GM18505 (cell line): ENCODE data around the gene ASGR1.
"Not testable (repeated sequence)": the region's sequence is repeated elsewhere in the genome, so short reads cannot be mapped to it uniquely, and the experiment has no call there.

ENCODE experiments used
- ATAC-seq: cut with Tn5 transposase; IDR thresholded peaks from one replicate; pipeline ENCODE4 v1.9.1; 2021; ENCODE audit not compliant: unreplicated experiment
- POLR2A ChIP-seq: IDR thresholded peaks from 4 replicates; pipeline ENCODE4 v1.6.1; 2011; ENCODE audit warnings: borderline replicate concordance; ENCODE audit not compliant: insufficient read depth, insufficient read length; ENCODE audit errors: extremely low read depth

The ASGR1 gene

DNA sequence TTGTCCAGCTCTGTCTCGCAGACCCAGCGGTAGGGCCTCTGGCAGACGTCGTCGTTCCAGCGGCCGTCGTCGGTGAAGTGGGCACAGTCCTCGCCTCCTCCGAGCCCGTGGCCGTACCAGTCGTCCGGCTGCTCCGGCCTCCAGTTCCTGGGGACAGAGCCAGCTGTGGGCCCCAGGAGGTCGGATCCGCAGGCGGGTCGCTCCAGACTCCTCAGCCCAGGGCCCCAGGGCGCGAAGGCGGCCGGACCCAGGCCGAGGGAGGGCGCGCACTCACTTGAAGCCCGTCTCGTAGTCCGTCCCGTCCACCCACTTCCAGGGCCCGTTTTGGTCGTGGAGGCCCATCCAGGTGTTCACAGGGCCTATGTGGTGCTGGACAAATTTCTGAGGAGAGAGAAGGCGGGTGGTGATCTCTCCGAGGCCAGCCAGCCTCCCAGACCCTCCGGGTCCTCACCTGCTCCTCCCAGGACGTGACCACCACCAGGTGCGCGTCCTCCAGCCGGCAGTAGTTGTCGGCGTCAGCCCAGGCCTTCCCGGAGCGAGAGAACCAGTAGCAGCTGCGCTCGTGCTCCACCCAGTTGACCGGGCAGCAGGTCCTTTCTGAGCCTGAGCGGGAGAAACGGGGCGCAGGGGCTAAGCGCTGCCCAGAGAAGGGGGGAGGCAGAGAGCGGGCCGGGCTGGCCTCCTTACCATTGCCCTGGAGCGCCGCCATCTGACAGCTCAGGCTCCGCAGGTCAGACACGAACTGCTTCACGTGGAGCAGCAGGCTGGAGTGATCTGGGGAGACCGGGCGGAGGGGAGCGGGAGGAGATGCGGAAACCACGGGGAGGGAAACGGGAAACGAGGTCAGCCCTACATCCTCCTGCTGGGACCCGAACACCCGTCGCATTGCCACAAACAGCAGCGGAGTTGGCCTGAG lies 5.2 kb downstream of the ASGR1 start:
- no peak for ATAC-seq
- TF ChIP-seq POLR2A: no peak

DNA sequence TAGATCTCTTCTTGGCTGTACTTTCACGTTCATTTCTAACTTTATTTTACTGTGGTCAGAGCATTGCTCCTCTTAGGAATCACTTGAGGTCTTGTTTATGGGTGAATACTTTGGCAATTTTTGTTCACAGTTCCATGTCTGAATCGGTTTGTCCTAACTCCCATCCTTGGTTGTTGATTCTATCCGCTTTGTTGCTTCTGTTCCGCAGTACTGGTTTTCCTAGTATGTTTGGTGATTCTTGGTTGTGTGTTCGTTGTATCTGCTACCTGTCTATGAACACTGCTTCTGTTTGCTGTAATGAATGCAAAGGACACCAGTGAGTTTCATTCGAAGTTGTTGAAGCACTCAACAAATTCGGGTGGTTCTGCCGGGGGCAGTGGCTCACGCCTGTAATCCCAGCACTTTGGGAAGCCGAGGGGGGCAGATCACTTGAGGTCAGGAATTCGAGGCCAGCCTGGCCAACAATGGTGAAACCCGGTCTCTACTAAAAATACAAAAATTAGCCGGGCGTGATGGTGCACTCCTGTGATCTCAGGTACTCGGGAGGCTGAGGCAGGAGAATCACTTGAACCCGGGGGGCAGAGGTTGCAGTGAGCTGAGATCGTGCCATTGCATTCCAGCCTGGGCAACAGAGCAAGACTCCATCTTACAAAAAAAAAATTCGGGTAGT lies 6.5 kb downstream of the ASGR1 start:
- not testable (repeated sequence) for ATAC-seq

DNA sequence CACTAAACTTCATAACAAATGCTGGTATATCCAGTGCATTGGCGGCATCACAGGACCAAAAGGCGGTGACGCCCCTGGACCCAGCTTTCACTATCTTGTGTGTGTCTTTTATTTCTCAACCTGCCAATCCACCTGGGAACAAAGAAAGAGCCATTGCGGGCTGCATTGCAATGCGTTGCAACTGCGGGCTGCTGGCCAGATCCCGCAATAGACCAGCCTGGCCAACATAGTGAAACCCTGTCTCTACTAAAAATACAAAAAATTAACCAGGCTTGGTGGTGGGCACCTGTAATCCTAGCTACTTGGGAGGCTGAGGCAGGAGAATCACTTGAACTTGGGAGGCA lies 9.6 kb downstream of the ASGR1 start:
- ATAC-seq: not testable (repeated sequence)

DNA sequence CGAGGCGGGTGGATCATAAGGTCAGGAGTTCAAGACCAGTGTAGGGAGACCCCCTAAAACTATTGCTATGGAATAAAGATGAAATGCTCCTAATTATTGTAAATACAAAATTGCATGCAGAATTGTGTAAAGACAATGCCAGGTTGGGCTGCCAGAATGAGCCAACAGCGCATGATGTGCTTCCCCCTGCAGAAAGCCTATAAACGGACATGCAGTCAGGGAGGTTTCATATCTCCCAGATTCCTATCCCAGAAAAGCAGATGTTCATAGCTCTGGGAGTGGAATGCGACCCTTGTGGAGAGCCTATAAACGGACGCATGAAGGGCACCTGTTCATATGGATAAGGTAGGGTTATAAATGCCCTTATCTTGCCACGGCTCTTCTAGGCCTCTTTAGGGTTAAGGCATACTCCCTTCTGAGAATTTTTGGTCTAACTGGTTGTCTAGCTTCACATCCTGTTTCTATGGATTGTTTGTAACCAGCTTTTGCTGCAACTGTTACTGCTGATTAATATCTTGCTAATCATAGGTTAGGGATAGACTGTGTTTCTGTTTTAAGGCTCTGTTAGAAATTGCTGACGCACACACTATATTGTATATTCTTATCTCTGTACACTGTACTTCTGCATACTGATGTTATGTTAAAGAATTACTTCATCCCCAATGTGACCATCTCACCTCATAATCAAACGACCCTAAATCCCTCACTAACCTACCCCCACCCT lies 10.2 kb downstream of the ASGR1 start:
- ATAC-seq: not testable (repeated sequence)

DNA sequence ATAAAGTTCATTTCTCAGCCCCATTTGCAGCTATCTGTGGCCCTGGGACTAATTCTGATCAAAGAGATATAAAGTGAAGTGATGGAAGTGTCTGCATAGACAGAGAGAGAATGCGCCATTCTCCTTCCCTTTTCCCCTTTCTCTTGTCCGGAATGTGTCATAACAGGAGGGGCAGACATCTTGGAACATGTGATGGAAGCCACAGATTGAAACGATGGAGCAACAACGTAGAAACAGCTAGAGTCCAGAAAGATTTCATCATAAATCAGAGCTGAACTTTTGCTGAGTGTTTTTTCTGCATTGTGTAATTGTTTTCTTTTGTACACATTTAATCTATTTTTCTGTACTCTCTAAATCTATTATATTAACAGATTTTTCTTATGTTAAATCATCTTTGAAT lies 11.3 kb downstream of the ASGR1 start:
- ATAC-seq: no peak
- TF ChIP-seq POLR2A: no peak

DNA sequence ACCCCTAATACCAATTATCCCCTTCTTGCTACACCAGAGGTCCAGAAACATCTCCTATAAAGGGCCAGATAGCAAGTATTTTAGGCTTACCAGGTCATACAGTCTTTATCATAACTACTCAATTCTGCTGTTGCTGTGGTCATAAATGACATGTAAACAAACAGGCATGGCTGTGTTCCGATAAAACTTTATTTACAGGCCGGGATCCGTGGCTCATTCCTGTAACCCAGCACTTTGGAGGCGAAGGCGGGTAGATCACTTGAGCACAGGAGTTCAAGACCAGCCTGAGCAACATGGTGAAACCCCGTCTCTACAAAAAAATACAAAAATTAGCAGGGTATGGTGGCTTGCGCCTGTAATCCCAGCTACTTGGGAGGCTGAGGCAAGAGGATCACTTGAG lies 12.3 kb downstream of the ASGR1 start:
- no peak for ATAC-seq
- TF ChIP-seq POLR2A: no peak

DNA sequence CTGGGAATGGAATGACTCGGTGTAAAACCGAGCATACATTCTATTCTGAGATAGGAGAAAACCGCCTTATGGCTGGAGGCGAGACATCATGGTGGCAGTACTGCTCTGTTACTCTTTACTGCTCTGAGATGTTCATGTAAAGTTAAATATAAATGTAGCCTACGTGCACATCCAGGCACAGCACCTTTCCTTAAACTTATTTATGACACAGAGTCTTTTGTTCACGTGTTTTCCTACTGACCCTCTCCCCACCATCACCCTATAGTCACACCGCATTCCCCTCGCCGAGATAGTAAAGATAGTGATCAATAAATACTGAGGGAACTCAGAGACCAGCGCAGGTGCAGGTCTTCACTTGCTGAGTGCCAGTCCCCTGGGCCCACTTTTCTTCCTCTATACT lies 19.6 kb downstream of the ASGR1 start:
- ATAC-seq: not testable (repeated sequence)

DNA sequence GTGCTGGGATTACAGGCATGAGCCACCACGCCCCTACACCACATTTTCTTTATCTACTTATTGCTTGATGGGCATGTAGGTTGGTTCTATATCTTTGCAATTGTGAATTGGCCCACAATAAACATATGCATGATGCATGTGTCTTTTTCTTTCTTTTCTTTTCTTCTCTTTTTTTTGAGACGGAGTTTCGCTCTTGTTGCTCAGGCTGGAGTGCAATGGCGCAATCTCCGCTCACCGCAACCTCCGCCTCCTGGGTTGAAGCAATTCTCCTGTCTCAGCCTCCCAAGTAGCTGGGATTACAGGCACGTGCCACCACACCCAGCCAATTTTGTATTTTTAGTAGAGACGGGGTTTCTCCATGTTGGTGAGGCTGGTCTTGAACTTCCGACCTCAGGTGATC lies 20.7 kb downstream of the ASGR1 start:
- not testable (repeated sequence) for ATAC-seq

DNA sequence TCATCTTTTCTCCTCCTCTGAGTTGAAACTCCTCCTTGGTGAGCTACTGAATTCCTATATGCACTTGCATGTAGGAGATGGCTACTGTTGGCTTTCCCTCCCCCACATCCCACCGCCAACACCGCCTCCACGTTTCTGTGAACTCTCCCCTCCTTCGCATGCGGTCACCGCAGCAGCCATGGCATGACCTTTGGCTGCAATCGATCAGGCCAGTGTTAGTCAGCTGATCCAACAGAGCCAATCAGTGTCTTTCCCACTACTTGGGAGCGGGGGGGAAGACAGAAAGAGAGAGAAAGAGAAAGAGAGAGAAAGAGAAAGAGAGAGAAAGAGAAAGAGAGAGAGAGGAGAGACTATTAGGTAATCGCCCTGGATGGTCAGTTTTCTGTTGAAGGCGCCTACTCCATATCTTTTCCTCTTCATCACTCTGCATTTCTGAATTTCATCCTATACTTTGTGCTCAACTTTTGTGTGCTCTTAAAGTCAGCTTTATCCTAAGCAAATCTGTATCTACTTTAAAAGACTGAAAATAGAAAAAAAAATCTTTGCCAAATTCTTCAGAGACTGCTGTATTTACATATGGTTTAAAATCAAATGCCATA lies 22.7 kb downstream of the ASGR1 start:
- TF ChIP-seq POLR2A: no peak
- ATAC-seq: no peak

DNA sequence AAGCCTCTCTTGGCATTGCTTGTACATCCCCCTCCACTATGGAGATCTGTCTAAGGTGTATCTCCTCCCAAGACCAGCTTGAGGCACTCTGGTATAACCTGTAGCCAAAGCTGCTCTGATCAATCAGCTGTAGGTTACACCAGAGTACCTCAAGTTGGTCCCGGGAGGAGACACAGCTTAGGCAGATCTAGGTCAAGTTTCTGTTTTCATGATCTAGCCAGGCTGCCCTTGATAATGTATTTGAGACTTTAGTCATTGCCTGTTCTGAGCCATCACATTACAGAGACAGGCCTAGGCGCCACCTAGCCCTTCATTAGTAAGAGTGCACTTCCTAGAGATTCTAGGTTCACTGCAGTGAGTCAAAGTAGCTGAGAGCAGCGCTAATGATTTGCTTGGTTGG lies 31.4 kb downstream of the ASGR1 start:
- no peak for TF ChIP-seq POLR2A
- ATAC-seq: no peak

DNA sequence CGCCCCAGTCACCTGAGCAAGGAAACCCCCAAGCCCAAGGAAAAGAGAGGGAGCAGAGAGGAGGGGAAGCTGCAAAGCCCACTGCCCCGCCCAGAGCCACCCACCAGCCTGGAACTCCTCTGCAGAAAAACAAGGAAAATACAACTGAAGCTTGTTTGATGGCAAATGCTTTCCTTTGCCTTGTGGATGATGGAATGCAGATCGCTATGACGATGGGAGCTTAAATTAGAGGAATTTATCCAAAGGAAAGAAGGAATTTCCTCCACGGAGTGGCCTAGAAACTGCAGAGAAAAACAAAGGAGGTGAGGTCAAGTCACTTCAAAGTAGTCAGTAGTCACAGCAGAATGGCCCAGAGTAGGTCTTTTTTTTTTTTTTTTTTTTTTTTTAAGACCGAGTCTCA lies 33.1 kb downstream of the ASGR1 start:
- no peak for ATAC-seq
- no peak for TF ChIP-seq POLR2A

DNA sequence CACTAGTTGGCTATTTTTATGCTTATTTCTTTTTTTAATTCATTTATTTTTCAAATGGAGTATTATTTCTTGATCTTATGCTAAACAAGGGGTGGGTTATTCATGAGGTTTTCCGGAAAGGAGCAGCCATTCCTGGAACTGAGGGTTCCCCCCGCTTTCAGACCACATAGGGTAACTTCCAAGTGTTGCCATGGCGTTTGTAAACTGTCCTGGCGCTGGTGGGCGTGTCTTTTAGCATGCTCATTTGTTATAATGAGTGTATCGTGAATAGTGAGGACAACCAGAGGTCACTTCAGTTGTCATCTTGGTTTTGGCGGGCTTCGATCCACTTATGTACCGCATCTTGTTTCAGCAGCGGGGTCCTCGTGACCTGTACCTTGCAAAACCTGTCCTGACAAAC lies 35.0 kb downstream of the ASGR1 start:
- TF ChIP-seq POLR2A: no peak
- ATAC-seq: no peak

DNA sequence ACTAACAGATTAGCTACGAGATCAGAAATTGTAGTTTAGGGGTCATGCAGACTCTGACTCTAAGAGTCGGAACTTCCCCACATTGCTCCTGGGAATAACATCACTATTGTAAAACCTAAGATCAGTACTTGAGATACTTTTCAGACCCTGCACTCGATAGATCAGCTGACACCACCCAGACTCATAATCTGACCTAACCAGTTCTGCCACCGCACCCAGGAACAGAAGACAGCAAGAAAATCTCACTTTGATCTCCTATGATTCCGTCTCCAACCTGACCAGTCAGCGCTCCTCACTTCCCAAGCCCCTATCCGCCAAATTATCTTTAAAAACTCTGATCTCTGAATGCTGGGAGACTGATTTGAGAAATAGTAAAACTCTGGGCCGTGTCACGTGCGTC lies 37.3 kb downstream of the ASGR1 start:
- no peak for TF ChIP-seq POLR2A
- ATAC-seq: no peak

DNA sequence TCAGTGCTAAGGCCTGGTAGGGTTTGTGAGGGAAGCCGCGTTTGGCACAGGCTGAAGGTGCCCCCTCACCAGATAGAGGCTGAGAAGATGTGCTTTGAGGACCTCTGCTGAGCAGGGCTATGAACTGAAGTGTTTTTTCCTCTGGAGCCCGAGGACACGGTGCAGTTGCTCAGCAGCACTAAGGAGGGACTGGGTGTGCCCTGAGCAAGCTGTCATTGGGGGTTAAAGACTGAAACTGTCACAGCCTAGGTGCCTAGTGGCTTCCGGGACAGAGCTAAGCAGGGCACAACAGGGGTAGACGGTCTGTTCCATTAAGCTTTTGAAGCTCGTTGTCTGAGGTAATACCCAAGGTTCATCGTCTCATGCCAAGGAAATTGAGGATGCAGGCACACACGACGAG lies 39.8 kb downstream of the ASGR1 start:
- no peak for ATAC-seq
- no peak for TF ChIP-seq POLR2A

DNA sequence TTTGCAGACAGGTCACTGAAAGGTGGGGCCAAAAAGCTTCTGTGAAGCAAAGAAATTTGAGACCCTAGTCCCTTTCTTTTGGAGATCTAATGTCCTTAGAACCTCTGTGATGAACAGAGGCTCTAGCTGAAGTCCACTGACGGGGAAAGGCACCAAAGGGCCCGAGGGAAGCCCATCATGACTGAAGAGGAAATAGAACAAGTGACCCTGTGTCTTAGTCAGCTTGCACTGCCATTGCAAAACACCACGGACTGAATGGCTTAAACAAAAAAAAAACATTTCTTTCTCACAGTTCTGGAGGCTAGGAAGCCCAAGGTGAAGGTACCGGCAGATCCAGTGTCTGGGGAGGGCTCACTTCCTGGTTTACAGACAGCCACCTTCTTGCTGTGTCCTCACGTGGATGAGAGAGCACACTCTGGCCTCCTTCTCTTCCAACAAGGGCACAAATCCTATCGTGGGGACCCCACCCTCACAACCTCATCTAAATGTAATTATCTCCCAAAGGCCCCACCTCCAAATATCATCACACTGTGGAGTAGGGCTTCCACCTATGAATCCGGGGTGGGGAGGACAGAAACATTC lies 40.3 kb downstream of the ASGR1 start:
- no peak for ATAC-seq
- TF ChIP-seq POLR2A: no peak
